ENCODE measurements around the gene PLTP. TPM values are rescaled to one million over a fixed set of nuclear protein-coding genes. Genes with fewer than 3 reads are reported as not detected.

The PLTP gene
- total RNA-seq, 1 donor from 2014 or later = 58.1 TPM

- Mint-ChIP-seq H3K4me1 (peaks cover 34% of the 10 kb centered on the region), H3K4me3 (peak within 1 kb of the TSS; percentile 93), H3K36me3 (peaks cover 4% of the 10 kb centered on the region), H3K27ac (peak within 1 kb of the TSS; percentile 88), H3K27me3 (ENCODE audit: low read depth) (no peaks in the 10 kb centered on the region), H3K9me3 (no peaks in the 10 kb centered on the region)
- peak; percentile 90 to 93 for DNase-seq (ENCODE audit: low spot score in 2 of 2, unreplicated experiment in 2 of 2)
- TF ChIP-seq CTCF (IDR thresholded peaks at IDR 0.05; ENCODE audit: unreplicated experiment) = no peak
These were observed 54.7 kb downstream of the PLTP start, which contains the start of the genes ACOT8 and ZSWIM3 for GRCh38 chr20:45857114-45857881. Gene ACOT8 (minus strand): TSS chr20:45857392. CDS start chr20:45857315, 77 bp downstream. Gene ZSWIM3 (plus strand): TSS chr20:45857614. CDS start chr20:45857826, 212 bp downstream.

GRCh38 chr20:45853484-45853883 lies 58.5 kb downstream of the PLTP start:
- Mint-ChIP-seq H3K27ac (no peak overlapping the region), H3K9me3 (no peaks in the 10 kb centered on the region), H3K36me3 (peaks cover 12% of the 10 kb centered on the region), H3K4me1 (peaks cover 21% of the 10 kb centered on the region), H3K4me3 (no peak overlapping the region), H3K27me3 (ENCODE audit: low read depth) (no peaks in the 10 kb centered on the region)
- TF ChIP-seq CTCF (IDR thresholded peaks at IDR 0.05; ENCODE audit: unreplicated experiment) = no peak
- no peak for DNase-seq (ENCODE audit: low spot score in 2 of 2, unreplicated experiment in 2 of 2)

GRCh38 chr20:45852326-45852725 lies 59.6 kb downstream of the PLTP start:
- no peak for TF ChIP-seq CTCF (IDR thresholded peaks at IDR 0.05; ENCODE audit: unreplicated experiment)
- Mint-ChIP-seq H3K4me3 (no peak overlapping the region), H3K9me3 (no peaks in the 10 kb centered on the region), H3K36me3 (peaks cover 12% of the 10 kb centered on the region), H3K4me1 (peaks cover 11% of the 10 kb centered on the region), H3K27me3 (ENCODE audit: low read depth) (no peaks in the 10 kb centered on the region), H3K27ac (no peak overlapping the region)
- DNase-seq (ENCODE audit: low spot score in 2 of 2, unreplicated experiment in 2 of 2) = no peak

GRCh38 chr20:45851501-45851900 lies 60.5 kb downstream of the PLTP start:
- Mint-ChIP-seq H3K36me3 (peaks cover 12% of the 10 kb centered on the region), H3K27me3 (ENCODE audit: low read depth) (no peaks in the 10 kb centered on the region), H3K27ac (no peak overlapping the region), H3K9me3 (no peaks in the 10 kb centered on the region), H3K4me1 (peaks cover 7% of the 10 kb centered on the region), H3K4me3 (no peak overlapping the region)
- DNase-seq (ENCODE audit: low spot score in 2 of 2, unreplicated experiment in 2 of 2) = no peak
- TF ChIP-seq CTCF (IDR thresholded peaks at IDR 0.05; ENCODE audit: unreplicated experiment) = no peak

GRCh38 chr20:45850926-45851325 lies 61.0 kb downstream of the PLTP start:
- no peak overlapping the region for H3K4me3 Mint-ChIP-seq
- peaks cover 3% of the 10 kb centered on the region for H3K4me1 Mint-ChIP-seq
- H3K9me3 Mint-ChIP-seq = no peaks in the 10 kb centered on the region
- H3K27ac Mint-ChIP-seq = no peak overlapping the region
- H3K36me3 Mint-ChIP-seq = peaks cover 15% of the 10 kb centered on the region
- no peak for DNase-seq (ENCODE audit: low spot score in 2 of 2, unreplicated experiment in 2 of 2)
- no peaks in the 10 kb centered on the region for H3K27me3 Mint-ChIP-seq (ENCODE audit: low read depth)
- TF ChIP-seq CTCF (IDR thresholded peaks at IDR 0.05; ENCODE audit: unreplicated experiment) = no peak

Data from mesothelial cell of epicardium (in vitro differentiated cells).